ENCODE data around the gene LRP2BP.

The LRP2BP gene

DNA sequence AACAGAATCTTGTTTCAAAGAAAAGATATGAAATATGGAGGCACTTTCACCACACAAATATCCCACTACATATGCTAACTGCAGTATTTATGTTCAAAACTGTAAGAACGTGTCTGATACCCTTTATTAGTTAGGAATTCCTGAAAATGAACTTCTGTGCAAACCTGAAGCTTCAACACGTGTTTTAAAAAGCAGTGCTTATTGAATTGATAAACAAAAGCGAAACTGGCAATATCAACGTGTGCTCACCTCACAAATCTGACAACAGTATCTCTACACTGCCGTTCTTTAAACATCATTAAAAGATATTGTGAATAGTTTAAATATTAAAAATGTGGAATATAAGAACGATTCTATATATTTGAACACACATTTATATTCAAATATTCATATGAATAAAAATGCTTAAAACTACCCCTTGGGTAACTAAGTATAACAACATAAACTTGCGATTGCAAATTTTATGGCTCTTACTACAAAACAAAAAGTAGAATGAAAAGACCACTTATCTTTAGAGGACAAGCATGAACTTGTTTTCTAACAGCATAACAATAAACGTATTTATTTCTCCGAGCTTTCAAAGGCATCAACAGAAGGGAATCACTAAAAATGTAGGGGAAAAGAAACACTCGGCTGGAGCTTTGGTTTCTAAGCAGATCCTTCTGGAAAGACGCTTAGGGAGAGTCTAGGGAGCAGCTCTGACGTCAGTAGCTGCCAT lies at the start of gene LRP2BP:
Gene LRP2BP, minus strand, starts transcription at position 687 of the 718 bp plus-strand sequence. CDS start 17,738 bp downstream, outside the sequence.
- DNase-seq, result no peak

DNA sequence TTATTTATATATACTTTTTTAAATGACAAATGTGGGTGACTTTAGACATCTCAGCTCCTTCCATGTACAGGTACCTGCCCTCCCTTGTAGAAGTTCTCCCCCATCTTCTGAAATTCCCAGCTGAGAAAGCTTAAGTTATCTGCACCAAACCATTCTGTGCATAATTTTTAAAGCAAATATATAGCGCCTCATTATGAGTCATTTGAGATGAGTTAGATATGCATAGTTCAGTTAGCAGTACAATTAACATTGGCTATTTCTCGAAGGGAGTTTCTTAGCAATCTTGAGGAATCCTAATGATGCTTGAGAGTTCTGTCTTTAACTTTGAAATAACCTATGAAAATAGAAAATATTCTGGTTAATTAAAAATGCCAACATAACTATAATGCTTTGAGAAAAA lies 49.5 kb upstream of the LRP2BP start:
- no peak for DNase-seq

DNA sequence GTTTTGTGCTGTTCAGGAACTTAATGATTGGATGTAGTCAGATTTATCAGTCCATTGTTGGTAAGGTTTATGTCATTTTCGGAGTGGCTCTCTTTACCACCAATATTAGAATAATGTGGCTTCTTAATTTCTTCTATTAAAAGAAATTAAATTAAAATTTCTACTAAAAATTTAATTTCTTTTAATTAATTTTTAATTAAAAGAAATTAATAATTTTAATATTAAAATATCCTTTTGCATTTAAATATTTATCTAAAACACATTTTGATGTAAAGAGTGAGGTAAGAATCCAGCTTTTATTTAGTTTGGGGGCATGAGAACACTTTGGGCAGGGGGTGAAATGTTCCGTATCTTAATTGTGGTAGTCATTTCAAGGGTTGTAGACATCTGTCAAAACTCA lies 45.8 kb upstream of the LRP2BP start:
- DNase-seq, result no peak

DNA sequence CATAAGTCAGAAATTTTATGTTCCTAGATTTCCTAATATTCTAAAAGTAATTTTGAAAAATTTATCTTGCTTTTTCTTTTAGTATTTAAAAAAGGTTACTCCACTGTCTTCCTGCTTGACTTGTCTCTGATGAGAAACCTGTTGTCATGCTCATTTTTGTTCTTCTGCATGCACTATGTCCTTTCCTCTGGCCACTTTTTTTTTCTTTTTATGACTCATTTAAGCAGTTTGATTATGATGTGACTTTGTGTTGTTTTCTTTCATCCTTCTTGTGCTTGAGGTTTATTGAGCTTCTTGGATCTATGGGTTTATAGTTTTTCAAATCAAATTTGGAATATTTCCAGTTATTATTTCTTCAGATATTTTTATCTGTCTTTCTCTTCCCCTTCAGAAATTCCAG lies 42.1 kb upstream of the LRP2BP start:
- no peak for DNase-seq

DNA sequence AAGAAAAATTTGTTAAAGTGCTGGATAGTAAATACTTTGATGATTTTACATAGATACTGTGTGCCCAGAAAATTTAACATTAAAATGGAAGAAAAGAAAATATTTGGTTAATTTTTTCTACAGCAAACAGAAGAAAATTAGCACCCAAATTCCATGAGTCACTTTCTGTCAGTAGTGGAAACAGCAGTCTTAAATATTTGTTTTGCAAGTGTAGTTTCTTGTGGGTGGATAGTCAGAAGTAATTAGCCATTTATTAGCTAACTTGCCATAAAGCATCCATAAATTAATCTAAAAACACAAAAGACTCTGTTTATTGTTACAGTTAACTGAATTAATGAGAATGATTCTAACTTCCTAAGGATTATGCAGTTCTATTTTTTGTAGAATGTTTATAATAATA lies 39.7 kb upstream of the LRP2BP start:
- DNase-seq, result no peak

DNA sequence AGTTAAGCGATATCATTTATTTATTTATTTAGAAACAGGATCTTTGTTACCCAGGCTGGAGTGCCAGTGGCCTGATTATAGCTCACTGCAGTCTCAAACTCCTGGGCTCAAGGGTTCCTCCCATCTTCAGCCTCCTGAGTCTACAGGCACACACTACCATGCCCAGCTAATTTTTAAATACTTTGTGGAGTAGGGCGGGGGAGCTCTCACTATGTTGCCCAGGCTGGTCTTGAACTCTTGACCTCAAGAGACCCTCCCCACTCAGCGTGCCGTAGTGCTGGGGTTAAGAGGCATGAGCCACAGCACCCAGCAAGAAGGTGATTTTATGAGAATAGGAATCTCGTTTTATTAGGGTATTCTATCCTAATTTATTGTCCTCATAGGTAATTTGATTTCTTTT lies 33.9 kb upstream of the LRP2BP start:
- DNase-seq, result no peak

DNA sequence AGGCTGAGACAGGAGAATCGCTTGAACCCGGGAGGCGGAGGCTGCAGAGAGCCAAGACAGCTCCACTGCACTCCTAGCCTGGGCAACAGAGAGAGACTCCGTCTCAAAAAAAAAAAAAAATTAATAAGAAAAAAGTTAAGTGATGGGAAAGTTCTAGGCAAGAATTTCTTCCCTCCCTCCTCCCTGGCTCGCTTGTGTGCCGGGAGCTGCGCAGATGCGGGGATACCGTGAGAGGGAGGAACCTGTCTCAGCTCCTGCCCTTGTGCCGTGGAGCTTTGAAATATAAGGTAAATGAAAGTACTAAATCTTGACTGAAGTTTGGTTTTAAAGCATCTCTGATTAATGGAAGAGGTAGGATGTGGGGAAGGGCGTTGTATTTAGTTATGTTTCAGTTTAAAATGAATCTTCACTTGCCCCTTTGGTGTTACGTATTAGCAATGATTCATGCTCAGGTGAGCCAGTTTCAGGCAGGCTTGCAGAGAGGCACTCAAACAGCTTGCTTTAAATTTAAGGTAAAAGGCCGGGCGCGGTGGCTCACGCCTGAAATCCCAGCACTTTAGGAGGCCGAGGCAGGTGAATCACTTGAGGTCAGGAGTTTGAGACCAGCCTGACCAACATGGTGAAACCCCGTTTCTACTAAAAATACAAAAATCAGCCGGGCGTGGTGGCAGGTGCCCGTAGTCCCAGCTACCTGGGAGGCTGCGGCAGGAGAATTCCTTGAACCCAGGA lies 31.4 kb upstream of the LRP2BP start:
- no peak for DNase-seq

DNA sequence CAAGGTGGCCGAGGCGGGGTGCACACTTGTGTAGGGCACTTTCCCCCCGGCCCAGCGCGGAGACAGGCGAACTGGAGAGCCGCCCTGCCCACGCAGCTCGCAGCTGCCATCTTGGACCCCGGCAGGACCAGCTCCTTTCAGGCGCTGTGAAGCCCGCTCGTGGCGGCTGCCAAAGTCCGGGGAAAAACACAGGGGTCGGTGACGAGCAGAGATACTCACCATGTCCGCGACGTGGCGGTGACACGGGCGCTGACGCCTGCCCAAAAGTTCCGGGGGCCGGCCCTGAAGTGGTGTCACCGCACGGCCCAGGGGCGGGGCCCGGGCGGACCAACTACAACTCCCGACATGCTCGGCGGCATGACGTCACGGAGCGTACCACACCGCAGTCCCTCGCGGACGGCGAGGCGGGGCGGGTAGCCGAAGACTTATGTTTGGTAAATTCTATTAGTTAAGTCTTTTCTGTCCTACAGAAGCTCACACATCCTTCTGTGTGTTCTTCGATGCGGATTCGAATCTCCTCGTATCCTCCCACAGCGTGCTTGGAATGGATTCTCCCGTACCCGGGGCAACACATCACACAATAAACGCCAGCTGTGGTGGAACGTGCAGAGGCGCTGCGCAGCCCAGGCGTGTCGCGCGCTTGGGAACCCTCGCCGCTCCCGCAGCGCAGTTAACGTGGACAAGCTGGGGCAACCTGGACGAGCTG lies 30.1 kb upstream of the LRP2BP start, which contains the start of gene UFSP2:
Gene UFSP2, minus strand, starts transcription at position 318 of the 706 bp plus-strand sequence. Its CDS starts 96 bp downstream, at position 222.
- DNase-seq, result peak; percentile 66

DNA sequence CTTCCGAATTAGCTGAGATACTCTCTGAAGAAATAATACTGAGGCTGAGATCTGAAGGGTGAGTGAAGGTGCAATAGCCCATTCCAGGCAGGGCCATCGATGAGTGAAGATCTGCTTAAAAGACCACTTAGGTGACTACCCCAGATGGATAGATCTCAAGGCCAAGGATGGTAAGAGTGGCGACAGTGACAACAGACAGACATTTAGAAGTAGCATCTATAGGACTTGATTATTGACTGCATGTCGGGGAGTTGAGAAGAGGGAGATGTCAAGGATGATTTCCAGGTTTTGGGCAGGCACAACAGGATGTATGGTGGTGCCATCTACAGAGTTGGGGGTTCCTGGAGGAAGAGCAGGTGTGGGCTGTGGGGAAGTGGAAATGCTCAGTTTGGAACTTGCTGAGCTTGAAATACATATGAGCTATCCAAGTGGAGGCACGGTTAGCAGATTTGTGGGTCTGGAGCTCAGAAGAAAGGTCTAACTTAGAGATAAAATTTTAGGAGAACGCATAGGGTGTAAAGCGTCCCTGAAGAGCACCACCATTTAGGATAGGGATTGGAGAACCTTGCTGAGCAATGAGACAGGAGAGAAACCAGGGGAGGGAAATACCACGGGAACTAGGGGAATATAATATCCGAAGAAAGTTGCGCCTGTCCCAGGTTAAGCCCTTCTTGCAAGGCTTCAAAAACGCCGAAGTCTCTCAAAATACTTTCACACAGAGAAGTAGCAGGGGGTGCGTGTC lies 29.4 kb upstream of the LRP2BP start:
- DNase-seq, result no peak

DNA sequence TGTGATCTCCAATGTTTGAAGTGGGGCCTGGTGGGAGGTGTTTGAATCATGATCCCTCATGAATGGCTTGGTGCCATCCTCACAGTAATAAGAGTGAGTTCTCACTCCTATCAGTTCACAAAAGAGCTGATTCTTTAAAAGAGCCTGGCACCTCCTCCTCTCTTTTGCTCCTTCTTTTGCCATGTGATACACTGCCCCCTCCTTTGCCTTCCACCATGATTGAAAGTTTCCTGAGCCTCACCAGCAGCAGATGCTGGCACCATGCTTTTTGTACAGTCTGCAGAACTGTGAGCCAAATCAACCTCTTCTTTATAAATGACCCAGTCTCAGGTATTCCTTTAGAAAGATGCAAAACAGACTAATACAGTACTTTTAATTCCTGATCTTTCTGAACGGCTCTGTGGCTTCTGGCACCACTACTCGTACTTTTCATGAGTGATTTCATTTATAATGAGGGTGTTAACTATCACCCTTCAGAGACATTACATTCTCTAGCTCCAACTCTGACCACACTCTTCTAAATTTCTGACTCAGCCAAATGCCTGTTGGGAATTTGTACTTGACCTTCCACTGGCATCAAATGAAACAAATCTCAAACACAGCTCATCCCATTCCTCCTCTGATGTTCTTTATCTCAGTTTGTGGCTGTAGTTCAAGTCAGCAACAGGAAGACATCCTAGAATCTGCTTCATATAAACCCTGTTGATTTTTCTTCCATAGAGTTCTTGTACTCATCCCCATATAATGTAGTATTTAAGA lies 25.8 kb upstream of the LRP2BP start:
- DNase-seq, result no peak

DNA sequence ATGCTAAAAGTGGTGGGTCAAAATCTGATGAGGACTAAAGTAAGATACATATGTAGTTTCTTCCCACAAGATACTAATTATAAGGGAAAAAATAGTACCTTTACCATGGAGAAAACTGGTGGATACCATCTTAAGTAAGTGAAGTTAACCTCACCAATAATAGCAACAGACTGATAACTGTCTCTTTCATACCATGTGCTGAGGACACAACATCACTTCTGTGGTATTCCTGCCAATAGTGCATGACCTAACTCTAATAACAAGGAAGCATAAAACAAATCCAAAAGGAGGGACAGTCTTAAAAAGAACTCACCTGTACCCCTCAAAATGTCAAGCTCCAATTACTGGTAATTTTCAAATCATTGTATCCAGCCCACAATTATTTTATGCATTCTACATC lies 21.2 kb upstream of the LRP2BP start:
- DNase-seq, result no peak

DNA sequence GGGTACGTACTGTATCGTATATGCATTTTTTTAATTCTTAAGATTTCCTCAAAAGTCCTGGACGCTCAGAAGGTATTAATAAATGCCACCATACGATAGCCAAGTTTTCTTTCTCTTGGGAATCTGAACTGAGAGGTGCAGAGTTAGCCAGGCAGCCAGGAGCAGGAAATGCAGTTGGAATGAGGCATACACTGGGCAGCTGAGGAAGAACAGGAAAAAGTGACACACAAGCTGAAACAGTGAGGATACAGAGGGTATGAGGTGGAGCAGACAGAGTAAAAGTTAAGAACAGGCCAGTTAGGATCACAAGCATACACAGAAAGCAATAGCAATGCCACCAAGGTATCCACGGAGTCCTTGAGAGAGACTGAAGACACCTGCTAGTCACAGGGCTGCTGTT lies 16.7 kb upstream of the LRP2BP start:
- DNase-seq, result no peak

DNA sequence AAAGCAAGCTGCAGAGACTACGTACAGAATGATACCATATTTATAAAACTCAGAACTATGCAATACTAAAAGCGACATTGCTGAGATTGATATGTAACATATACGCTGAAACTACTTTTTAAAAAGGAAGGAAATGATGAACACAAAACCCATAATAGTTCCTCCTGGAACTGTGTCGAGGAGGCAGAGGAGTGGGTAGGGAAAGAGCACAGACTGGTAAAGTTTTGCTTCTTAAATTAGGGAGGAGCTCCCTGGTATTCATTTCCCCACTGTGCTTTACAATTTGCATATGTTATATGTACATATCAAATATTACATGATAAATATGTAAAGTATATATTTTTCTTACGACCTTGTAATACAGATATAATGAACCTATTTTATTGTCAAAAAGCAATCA lies 16.1 kb upstream of the LRP2BP start:
- no peak for DNase-seq

DNA sequence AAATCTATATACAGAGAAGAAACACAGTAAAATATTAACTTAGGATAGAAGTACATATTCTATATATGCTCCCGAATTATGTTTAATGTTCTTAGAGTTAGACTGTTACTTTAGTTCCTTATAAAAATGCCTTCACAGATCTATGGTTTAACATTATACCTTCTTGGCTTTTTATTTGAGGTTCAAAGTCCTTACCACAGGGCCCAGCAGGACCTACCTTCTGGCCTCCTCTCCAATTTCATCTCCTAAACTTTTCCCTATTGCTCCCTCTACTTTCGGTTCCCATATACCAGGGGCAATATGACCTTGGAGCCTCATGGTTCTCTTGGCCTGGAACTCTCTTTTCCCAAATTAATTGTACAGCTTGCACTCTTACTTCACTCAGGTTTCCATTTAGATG lies 12.7 kb upstream of the LRP2BP start:
- DNase-seq, result no peak

DNA sequence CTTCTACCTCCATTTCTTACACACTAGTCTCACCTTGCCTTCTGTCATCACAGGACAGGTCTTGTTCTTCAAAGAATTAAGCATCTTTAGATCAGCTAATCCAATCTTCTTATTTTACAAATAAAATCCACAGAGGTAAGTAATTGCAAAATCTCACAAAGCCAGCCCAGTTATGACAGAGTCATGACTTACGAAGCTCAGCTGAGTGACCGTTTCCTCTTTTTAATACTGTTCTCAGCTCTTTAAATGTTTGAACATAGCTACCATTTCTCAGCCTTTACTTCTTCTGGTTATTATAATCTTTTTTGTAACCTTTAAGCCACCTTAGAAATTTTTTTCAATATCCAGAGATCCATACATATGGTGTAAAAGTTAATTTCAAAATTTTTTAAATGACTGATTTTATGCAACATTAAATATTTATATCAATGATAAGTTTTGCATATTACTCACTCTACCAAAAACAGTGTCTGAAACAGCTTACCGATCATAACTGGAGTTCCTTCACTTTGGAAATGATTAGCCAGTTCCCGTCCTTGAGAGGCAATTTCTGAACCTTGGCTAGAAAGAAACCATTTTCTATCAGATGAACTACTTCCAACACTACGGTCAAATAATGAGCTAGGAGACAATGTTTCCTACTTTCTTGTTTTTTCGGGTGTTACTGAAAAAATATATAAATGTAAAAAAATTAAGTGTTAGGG lies 9.7 kb upstream of the LRP2BP start:
- DNase-seq, result no peak

DNA sequence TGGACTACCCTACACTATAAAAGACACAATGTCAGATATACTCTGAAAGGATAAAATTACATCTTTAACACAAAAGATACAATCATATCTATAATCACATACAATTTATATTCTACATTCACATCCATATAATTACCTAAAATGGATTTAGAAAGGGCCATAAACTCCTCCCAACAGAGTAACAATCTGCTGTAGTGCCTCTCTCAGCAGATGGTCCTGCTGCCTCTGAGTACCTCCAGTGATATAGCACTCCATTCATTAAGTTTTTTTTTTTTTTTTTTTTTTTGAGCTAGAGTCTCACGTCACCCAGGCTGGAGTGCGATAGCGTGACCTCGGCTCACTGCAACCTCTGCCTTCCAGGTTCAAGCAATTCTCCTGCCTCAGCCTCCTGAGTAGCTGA lies 8.3 kb upstream of the LRP2BP start:
- no peak for DNase-seq

DNA sequence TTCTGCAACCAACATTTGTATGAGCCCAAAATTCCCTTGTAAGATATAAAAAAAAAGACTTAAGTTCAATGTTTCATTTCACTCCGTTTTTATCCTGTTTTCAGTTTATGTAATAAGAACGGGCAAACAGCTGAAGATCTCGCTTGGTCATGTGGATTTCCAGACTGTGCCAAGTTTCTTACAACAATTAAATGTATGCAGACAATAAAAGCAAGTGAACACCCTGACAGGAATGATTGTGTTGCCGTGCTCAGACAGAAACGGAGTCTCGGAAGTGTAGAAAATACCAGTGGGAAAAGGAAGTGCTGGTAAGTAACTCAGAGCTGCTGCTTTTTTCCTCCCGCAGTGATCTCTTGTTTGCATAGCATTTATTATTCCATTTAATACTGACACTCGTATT lies 3.7 kb upstream of the LRP2BP start:
- no peak for DNase-seq

DNA sequence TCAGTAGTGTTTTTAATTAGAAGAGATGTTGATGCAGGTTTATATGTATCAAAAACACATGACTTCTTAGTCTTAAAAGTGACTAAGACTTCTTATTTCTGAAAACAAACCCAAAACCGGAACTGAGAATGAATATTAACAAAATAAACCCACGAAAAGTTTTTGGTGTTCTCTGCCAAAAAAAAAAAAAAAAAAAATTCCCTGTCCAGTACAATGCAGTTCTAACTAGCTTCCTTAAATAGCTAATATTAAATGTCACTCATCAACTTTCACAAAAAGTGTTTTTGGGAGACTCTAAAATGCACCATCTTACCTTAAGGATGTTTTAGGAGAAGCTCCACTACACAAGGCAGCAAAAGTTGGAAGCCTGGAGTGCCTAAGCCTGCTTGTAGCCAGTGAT lies 2.9 kb upstream of the LRP2BP start:
- no peak for DNase-seq

DNA sequence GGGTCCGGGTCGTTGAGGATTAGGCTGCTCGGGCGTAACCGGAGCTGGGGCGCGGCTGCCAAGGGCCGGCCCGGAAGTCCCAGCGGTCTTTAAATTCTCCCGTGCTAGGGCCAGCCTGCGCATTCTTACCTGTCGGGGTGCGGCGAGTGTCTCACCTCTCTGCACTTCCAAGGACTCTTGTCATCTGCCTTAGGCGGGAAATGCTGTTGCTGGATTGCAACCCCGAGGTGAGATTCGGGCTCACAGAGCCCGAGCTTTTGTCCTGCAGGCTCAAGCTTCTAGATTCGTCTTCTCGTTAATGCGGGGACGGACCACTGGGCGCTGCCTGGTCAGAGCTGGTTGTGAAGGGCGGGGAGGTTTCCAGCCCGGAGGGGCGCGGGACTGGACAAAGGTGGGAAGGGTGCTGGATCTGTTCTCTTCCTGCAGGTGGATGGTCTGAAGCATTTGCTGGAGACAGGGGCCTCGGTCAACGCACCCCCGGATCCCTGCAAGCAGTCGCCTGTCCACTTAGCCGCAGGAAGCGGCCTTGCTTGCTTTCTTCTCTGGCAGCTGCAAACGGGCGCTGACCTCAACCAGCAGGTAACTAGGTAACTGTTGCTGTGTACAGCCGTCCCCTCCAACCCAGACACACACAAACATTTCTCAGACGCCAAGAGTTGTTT lies 1.1 kb upstream of the LRP2BP start, which contains the start of gene ANKRD37:
Gene ANKRD37, plus strand, starts transcription at position 118 of the 662 bp plus-strand sequence. Its CDS starts 83 bp downstream, at position 201.
- DNase-seq, result peak; percentile 84

DNA sequence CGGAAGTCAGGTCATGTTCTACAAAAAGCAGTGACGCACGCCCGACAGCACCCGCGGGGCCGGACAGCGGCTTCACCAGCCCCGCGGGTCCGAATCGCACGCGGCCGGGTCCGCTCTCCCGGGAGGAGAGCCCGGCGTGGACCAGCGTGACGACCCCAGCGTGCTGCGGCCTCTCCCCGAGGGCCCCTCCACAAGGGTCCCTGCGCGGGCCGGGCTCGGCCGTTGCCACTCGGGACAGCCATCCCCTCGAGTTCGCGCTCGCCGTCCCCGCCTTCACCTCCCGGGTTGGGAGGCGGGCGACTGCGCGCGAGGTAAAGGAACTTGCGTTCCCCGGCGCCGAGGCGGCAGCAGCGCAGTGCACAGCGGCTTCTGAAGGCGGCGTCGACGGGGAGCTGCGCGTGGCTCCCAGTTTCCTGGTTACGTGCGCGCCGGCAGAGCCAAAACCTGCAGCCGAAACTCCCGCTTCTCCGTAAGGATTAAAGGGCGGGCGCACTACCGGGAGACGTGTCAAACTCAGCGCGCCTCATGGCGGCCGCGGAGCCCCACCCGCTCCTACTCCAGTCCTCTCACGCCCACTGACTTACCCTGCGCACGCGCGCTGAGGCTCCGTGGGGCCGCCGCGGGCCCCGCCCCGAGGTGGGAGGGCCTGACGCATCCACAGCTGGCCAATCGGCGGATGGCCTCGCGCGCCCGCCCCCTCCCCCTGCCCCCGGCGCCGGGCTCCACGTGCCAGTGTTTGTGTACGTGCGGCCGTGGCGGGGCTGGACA lies 416 bp upstream of the LRP2BP start:
- peak; percentile 90 for DNase-seq
